IMR-90 (cell line): Measurements from ENCODE around the gene PRRT2.

Experiments
- SMC3 ChIP-seq: fragments of 150-350 bp; IDR thresholded peaks from 2 replicates; pipeline ENCODE4 v1.6.1; 2016; ENCODE audit warnings: low read depth, mild to moderate bottlenecking, antibody characterized with exemption, low read length, moderate library complexity
- TF ChIP-seq, protein P1 (sequence below): conservative IDR thresholded peaks from 2 replicates; pipeline ENCODE4 v1.5.1; 2012; ENCODE audit warnings: mild to moderate bottlenecking, low read depth, low read length, improper control_type of control experiment

DNA sequence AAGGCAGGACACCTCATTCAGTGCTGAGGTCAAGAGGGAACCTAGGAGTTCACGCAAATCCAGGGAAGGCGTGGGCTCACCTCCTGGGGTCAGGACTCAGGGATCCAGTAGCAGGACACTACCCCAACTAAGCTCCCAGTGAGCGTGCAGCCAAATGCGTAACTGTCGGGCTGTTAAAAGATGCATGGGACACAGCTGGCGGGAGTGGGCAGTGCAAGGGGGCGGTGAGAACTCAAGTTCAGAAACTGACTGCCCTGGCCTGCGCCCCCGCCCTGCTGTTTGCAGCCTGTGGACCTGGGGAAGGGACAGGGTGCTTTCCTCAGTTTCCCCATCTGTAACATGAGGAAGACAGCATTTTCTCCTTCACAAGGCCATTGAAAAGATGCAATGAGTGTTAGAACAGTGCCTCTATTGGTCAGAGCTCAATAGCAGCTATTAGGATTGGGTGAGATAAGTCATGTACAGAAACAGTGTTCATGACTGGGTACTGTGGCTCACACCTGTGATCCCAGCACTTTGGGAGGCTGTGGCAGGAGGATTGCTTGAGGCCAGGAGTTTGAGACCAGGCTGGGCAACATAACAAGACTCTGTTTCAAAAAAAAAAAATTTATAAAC, 30.8 kb downstream of the PRRT2 start:
- TF ChIP-seq SMC3 = no peak
- TF ChIP-seq, protein P1, sequence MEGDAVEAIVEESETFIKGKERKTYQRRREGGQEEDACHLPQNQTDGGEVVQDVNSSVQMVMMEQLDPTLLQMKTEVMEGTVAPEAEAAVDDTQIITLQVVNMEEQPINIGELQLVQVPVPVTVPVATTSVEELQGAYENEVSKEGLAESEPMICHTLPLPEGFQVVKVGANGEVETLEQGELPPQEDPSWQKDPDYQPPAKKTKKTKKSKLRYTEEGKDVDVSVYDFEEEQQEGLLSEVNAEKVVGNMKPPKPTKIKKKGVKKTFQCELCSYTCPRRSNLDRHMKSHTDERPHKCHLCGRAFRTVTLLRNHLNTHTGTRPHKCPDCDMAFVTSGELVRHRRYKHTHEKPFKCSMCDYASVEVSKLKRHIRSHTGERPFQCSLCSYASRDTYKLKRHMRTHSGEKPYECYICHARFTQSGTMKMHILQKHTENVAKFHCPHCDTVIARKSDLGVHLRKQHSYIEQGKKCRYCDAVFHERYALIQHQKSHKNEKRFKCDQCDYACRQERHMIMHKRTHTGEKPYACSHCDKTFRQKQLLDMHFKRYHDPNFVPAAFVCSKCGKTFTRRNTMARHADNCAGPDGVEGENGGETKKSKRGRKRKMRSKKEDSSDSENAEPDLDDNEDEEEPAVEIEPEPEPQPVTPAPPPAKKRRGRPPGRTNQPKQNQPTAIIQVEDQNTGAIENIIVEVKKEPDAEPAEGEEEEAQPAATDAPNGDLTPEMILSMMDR = no peak
